SK-N-SH (cell line): Measurements from ENCODE around the gene ATP6V0E1. TPM values are rescaled to one million over a fixed set of nuclear protein-coding genes. Genes with fewer than 3 reads are reported as not detected.
"Not testable (repeated sequence)": the region's sequence is repeated elsewhere in the genome, so short reads cannot be mapped to it uniquely, and the experiment has no call there.

ENCODE experiments used
- CTCF ChIA-PET: fragments of 300-600, 350-600 bp; formaldehyde crosslinking; extraction: SDS; loops from one replicate; lab custom pipeline; 2021; lab: Yijun Ruan, JAX
- POLR2A ChIA-PET: fragments of 350-600 bp; sonication (Branson Sonifier 250); formaldehyde crosslinking; extraction: SDS; loops from one replicate; lab custom pipeline; 2020; ENCODE audit warnings: antibody characterized with exemption, inconsistent platforms; lab: Yijun Ruan, JAX
- DNase-seq: peaks from one replicate; pipeline ENCODE4 v3.0.0; 2012
- H2AFZ ChIP-seq: fragments of 200-600 bp; sonication (generic); 2 replicates; pipeline ENCODE4 v1.8.1; 2016; ENCODE audit warnings: antibody characterized with exemption, mild to moderate bottlenecking, low read depth
- H3F3A ChIP-seq: fragments of 200-600 bp; sonication (generic); replicated peaks from 2 replicates; pipeline ENCODE3; 2016; ENCODE audit warnings: antibody characterized with exemption, mild to moderate bottlenecking; ENCODE audit not compliant: insufficient read depth
- H3K27ac ChIP-seq, 2 experiments: fragments of 200-500 bp in 1 of 2; fragments of 200-600 bp in 1 of 2; sonication (Bioruptor generic) in 1 of 2; sonication (generic), shearing (Covaris generic) in 1 of 2; 2 replicates each; pipeline versions ENCODE4 v1.5.1 to v1.6.1; 2014 to 2016; ENCODE audit warnings: low read depth in 2 of 2, inconsistent platforms in 1 of 2, low read length in 1 of 2, mild to moderate bottlenecking in 1 of 2, mixed read lengths in 1 of 2
- H3K27me3 ChIP-seq: fragments of 200-600 bp; sonication (generic), shearing (Covaris generic); 2 replicates; pipeline ENCODE4 v1.6.1; 2016; ENCODE audit warnings: mixed run types; ENCODE audit not compliant: insufficient read depth
- H3K36me3 ChIP-seq, 2 experiments: fragments of 200-500 bp in 1 of 2; fragments of 200-600 bp in 1 of 2; sonication (Bioruptor generic) in 1 of 2; sonication (generic) in 1 of 2; replicated peaks in 1 of 2; 2 replicates each; pipeline versions ENCODE3 to v1.5.1; 2014 to 2016; ENCODE audit warnings: low read length in 1 of 2, mild to moderate bottlenecking in 1 of 2; ENCODE audit not compliant: insufficient read depth in 2 of 2, control insufficient read depth in 1 of 2
- H3K4me1 ChIP-seq, 2 experiments: fragments of 200-500 bp in 1 of 2; fragments of 200-600 bp in 1 of 2; sonication (Bioruptor generic) in 1 of 2; sonication (generic), shearing (Covaris generic) in 1 of 2; 2 replicates each; pipeline versions ENCODE4 v1.5.1 to v1.6.1; 2014 to 2016; ENCODE audit warnings: low read depth in 1 of 2, low read length in 1 of 2, mixed run types in 1 of 2; ENCODE audit not compliant: insufficient read depth in 2 of 2, control insufficient read depth in 1 of 2
- H3K4me2 ChIP-seq: fragments of 200-600 bp; sonication (generic), shearing (Covaris generic); 2 replicates; pipeline ENCODE4 v1.6.1; 2017; ENCODE audit warnings: mixed run types
- H3K4me3 ChIP-seq, 2 experiments: fragments of 200-500 bp in 1 of 2; fragments of 200-600 bp in 1 of 2; sonication (Bioruptor generic) in 1 of 2; sonication (generic), shearing (Covaris generic) in 1 of 2; 2 replicates each; pipeline versions ENCODE4 v1.5.1 to v1.8.1; 2014 to 2016; ENCODE audit warnings: low read depth in 2 of 2, inconsistent platforms in 1 of 2, low read length in 1 of 2, mild to moderate bottlenecking in 1 of 2, mixed read lengths in 1 of 2, moderate library complexity in 1 of 2
- H3K79me2 ChIP-seq: fragments of 200-600 bp; sonication (generic); 2 replicates; pipeline ENCODE4 v1.8.1; 2017; ENCODE audit warnings: mild to moderate bottlenecking; ENCODE audit not compliant: insufficient read depth
- H3K9ac ChIP-seq: fragments of 200-600 bp; sonication (generic); 2 replicates; pipeline ENCODE4 v1.6.1; 2017; ENCODE audit warnings: mixed run types
- H3K9me2 ChIP-seq: fragments of 200-600 bp; sonication (generic); 2 replicates; pipeline ENCODE4 v1.6.1; 2017; ENCODE audit warnings: mixed run types
- H3K9me3 ChIP-seq: fragments of 200-600 bp; sonication (generic); 2 replicates; pipeline ENCODE4 v1.6.1; 2017; ENCODE audit warnings: mixed run types, mild to moderate bottlenecking, moderate library complexity
- H4K20me1 ChIP-seq: fragments of 200-600 bp; sonication (generic); 2 replicates; pipeline ENCODE4 v1.6.1; 2017; ENCODE audit warnings: mild to moderate bottlenecking, mixed run types; ENCODE audit not compliant: insufficient read depth
- ELF1 ChIP-seq: IDR thresholded peaks from 2 replicates; pipeline ENCODE4 v1.4.0; 2012
- EP300 ChIP-seq, 2 experiments: IDR thresholded peaks; 2 replicates each; pipeline versions ENCODE4 v1.4.0 to v1.6.1; 2012; ENCODE audit warnings: borderline replicate concordance in 1 of 2, low read depth in 1 of 2, low read length in 1 of 2
- FOXM1 ChIP-seq: IDR thresholded peaks from 2 replicates; pipeline ENCODE4 v1.4.0; 2012; ENCODE audit warnings: low read depth, mild to moderate bottlenecking
- JUND ChIP-seq: IDR thresholded peaks from 2 replicates; pipeline ENCODE4 v1.4.0; 2012
- NFIC ChIP-seq: IDR thresholded peaks from 2 replicates; pipeline ENCODE4 v1.4.0; 2012; ENCODE audit warnings: borderline replicate concordance
- RXRA ChIP-seq: IDR thresholded peaks from 2 replicates; pipeline ENCODE4 v1.4.0; 2012; ENCODE audit warnings: low read depth, mild to moderate bottlenecking, borderline replicate concordance
- SIN3A ChIP-seq: IDR thresholded peaks from 2 replicates; pipeline ENCODE4 v1.6.1; 2012; ENCODE audit warnings: low read depth, mild to moderate bottlenecking, low read length, moderate library complexity, borderline replicate concordance
- SMC3 ChIP-seq: IDR thresholded peaks from 2 replicates; pipeline ENCODE4 v1.6.1; 2012; ENCODE audit warnings: low read depth, low read length, improper control_type of control experiment
- TEAD4 ChIP-seq: IDR thresholded peaks from 2 replicates; pipeline ENCODE4 v1.4.0; 2012; ENCODE audit warnings: mild to moderate bottlenecking, borderline replicate concordance; ENCODE audit not compliant: insufficient read depth
- WGBS: methylation state at CpG from one replicate; pipeline ENCODE4 v1.1.6; 2017; ENCODE audit warnings: low lambda C conversion rate; 5-methylcytosine and 5-hydroxymethylcytosine counted together
- polyA plus RNA-seq, 3 experiments: library from polyadenylated mRNA; depleted of rRNA; stranded (reverse); fragments of >200 nt; gene quantifications; 2 replicates each; pipeline ENCODE4 v1.2.3, GENCODE V29; 2012
- TF ChIP-seq, protein P1 (sequence below): IDR thresholded peaks from 2 replicates; pipeline ENCODE4 v1.4.0; 2012; ENCODE audit warnings: low read depth, borderline replicate concordance
- TF ChIP-seq, protein P2 (sequence below): fragments of 150-350 bp; IDR thresholded peaks from 2 replicates; pipeline ENCODE4 v1.6.1; 2017; ENCODE audit warnings: antibody characterized with exemption, low read length, low read depth, borderline replicate concordance
- TF ChIP-seq, protein P3 (sequence below): IDR thresholded peaks from 2 replicates; pipeline ENCODE4; 2012
- TF ChIP-seq, protein P4 (sequence below): IDR thresholded peaks from 2 replicates; pipeline ENCODE4 v1.6.1; 2012; ENCODE audit warnings: mild to moderate bottlenecking, low read depth, low read length, moderate library complexity

Gene ATP6V0E1
- polyA plus RNA-seq, 1 of the 3 experiments (the other 2 are of a cell fraction): 243 TPM

DNA sequence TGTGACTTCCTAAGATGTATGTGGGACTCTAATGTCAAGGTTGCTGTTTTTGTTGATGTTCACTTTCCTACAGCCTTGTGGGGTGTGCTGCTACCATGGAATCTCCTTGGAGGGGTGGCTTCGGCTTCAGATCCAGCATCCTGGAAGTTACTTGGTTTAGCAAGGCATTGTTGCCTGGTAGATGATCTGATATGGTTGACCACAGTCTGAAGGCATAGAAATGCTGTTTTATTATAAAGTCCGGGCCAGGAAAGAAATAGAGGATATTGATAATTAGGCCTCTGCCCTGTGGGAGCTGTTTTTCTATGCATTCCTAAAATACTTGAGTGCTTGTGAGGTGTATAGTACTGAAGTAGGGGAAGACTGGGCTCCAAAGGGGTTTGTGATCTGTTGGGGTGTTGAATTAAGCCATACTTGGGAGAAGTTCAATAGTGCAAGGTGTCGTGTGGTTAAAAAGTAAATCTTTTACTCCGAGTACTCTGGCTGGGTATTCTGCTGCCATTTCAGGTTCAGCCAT, 45.3 kb downstream of the ATP6V0E1 start:
- Histone ChIP-seq H3K27me3 (no peaks in the 10 kb centered on the region), H3K36me3 (peaks cover 0 to 7% of the 10 kb centered on the region in 2 experiments), H3K4me1 (peaks cover 0 to 16% of the 10 kb centered on the region in 2 experiments; a peak in 2 of 4 replicates), H4K20me1 (peaks cover 35% of the 10 kb centered on the region), H3K27ac (peak overlapping the region in 1 of 2 experiments; percentile 18; a peak in 1 of 4 replicates), H3K4me2 (0 out of 2 replicates have a peak overlapping the region, but pooled peaks have one; percentile 29), H3K9ac (no peak overlapping the region), H2AFZ (no peak overlapping the region), H3K9me3 (no peaks in the 10 kb centered on the region), H3K9me2 (no peaks in the 10 kb centered on the region), H3F3A (peaks cover 8% of the 10 kb centered on the region), H3K4me3 (no peak overlapping the region), H3K79me2 (peaks cover 87% of the 10 kb centered on the region)
- TF ChIP-seq NFIC: no peak
- POLR2A ChIA-PET: no interaction called here
- WGBS: 83% methylated on average over 4 of the region's 4 CpGs
- DNase-seq: no peak
- CTCF ChIA-PET: interaction anchor here (1.2 to 1.4 kb wide), 2 partner anchors 11 to 13 kb away, joined by 3 read pairs; no protein-coding TSS in a partner anchor

DNA sequence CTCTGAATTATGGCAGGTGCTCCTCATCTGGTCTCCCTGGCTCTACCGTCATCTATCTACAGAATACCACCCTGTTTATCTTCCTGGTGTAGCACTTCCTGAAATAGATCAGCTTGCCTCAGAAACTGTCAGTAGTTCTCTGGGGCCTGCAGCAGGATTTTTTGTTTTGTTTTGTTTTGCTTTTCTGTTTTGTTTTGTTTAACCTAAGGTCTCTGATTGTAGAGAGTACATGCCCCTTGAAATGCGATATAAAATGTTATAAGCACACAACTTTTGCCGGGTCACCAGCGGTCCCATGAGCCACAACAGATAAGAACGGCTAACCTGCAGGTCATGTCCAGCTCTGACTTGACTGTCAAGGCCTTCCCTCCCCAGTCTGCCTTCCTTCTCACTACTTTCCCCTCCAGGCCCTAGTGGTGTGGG, 45.9 kb downstream of the ATP6V0E1 start:
- H3K27ac ChIP-seq: peak overlapping the region in 1 of 2 experiments; percentile 1; a peak in 1 of 4 replicates
- H3K4me2 ChIP-seq: no peak overlapping the region
- no peaks in the 10 kb centered on the region for H3K27me3 ChIP-seq
- H3K9me2 ChIP-seq: no peaks in the 10 kb centered on the region
- POLR2A ChIA-PET: no interaction called here
- H3K79me2 ChIP-seq: peaks cover 81% of the 10 kb centered on the region
- H2AFZ ChIP-seq: no peak overlapping the region
- H3K9me3 ChIP-seq: no peaks in the 10 kb centered on the region
- H3K36me3 ChIP-seq: peaks cover 0 to 10% of the 10 kb centered on the region in 2 experiments
- no peak overlapping the region for H3K4me3 ChIP-seq
- over 99% methylated on average over 5 of the region's 5 CpGs for WGBS
- H3K9ac ChIP-seq: no peak overlapping the region
- CTCF ChIA-PET: interaction anchor here (1.2 to 1.4 kb wide), 2 partner anchors 11 to 13 kb away, joined by 3 read pairs; no protein-coding TSS in a partner anchor
- H3K4me1 ChIP-seq: peaks cover 0 to 16% of the 10 kb centered on the region in 2 experiments; a peak in 2 of 4 replicates
- peaks cover 12% of the 10 kb centered on the region for H3F3A ChIP-seq
- TF ChIP-seq SIN3A (no peak), FOXM1 (no peak), EP300 (IDR thresholded peaks at IDR 0.05; ENCODE audit: borderline replicate concordance in 1 of 2, low read depth in 1 of 2, low read length in 1 of 2) (no peak), TEAD4 (no peak), JUND (no peak), SMC3 (no peak), NFIC (no peak), RXRA (no peak), ELF1 (no peak)
- TF ChIP-seq, protein P1, sequence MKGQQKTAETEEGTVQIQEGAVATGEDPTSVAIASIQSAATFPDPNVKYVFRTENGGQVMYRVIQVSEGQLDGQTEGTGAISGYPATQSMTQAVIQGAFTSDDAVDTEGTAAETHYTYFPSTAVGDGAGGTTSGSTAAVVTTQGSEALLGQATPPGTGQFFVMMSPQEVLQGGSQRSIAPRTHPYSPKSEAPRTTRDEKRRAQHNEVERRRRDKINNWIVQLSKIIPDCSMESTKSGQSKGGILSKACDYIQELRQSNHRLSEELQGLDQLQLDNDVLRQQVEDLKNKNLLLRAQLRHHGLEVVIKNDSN: no peak
- TF ChIP-seq, protein P2, sequence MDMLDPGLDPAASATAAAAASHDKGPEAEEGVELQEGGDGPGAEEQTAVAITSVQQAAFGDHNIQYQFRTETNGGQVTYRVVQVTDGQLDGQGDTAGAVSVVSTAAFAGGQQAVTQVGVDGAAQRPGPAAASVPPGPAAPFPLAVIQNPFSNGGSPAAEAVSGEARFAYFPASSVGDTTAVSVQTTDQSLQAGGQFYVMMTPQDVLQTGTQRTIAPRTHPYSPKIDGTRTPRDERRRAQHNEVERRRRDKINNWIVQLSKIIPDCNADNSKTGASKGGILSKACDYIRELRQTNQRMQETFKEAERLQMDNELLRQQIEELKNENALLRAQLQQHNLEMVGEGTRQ: no peak
- TF ChIP-seq, protein P3, sequence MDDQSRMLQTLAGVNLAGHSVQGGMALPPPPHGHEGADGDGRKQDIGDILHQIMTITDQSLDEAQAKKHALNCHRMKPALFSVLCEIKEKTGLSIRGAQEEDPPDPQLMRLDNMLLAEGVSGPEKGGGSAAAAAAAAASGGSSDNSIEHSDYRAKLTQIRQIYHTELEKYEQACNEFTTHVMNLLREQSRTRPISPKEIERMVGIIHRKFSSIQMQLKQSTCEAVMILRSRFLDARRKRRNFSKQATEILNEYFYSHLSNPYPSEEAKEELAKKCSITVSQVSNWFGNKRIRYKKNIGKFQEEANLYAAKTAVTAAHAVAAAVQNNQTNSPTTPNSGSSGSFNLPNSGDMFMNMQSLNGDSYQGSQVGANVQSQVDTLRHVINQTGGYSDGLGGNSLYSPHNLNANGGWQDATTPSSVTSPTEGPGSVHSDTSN: no peak
- TF ChIP-seq, protein P4, sequence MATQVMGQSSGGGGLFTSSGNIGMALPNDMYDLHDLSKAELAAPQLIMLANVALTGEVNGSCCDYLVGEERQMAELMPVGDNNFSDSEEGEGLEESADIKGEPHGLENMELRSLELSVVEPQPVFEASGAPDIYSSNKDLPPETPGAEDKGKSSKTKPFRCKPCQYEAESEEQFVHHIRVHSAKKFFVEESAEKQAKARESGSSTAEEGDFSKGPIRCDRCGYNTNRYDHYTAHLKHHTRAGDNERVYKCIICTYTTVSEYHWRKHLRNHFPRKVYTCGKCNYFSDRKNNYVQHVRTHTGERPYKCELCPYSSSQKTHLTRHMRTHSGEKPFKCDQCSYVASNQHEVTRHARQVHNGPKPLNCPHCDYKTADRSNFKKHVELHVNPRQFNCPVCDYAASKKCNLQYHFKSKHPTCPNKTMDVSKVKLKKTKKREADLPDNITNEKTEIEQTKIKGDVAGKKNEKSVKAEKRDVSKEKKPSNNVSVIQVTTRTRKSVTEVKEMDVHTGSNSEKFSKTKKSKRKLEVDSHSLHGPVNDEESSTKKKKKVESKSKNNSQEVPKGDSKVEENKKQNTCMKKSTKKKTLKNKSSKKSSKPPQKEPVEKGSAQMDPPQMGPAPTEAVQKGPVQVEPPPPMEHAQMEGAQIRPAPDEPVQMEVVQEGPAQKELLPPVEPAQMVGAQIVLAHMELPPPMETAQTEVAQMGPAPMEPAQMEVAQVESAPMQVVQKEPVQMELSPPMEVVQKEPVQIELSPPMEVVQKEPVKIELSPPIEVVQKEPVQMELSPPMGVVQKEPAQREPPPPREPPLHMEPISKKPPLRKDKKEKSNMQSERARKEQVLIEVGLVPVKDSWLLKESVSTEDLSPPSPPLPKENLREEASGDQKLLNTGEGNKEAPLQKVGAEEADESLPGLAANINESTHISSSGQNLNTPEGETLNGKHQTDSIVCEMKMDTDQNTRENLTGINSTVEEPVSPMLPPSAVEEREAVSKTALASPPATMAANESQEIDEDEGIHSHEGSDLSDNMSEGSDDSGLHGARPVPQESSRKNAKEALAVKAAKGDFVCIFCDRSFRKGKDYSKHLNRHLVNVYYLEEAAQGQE: no peak
- H4K20me1 ChIP-seq: peaks cover 35% of the 10 kb centered on the region
- DNase-seq: no peak

DNA sequence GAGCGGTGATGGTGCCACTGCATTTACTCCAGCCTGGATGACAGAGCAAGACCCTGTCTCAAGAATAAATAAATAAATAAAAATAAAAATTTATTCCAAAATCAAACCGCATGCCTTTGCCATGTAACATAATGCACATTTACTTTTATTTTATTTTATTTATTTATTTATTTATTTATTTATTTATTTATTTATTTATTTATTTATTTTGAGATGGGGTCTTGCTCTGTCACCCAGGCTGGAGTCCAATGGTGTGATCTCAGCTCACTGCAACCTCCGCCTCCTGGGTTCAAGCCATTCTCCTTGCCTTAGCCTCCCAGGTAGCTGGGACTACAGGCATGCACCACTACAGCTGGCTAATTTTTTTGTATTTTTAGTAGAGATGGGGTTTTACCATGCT, 48.5 kb downstream of the ATP6V0E1 start:
- H3K36me3 ChIP-seq: peaks cover 3 to 11% of the 10 kb centered on the region in 2 experiments
- over 99% methylated on average over 3 of the region's 3 CpGs for WGBS
- H3K27ac ChIP-seq, H3K4me2 ChIP-seq, H3K9ac ChIP-seq, H3K9me2 ChIP-seq, H3K9me3 ChIP-seq, H3K4me3 ChIP-seq, H3K27me3 ChIP-seq, POLR2A ChIA-PET, DNase-seq, H2AFZ ChIP-seq: not testable (repeated sequence)
- CTCF ChIA-PET: interaction anchor here (0.6 kb wide), 1 partner anchor 536 kb away, joined by 3 read pairs; no protein-coding TSS in a partner anchor
- H3K79me2 ChIP-seq: peaks cover 61% of the 10 kb centered on the region
- H3K4me1 ChIP-seq: peaks cover 0 to 24% of the 10 kb centered on the region in 2 experiments; a peak in 2 of 4 replicates
- peaks cover 25% of the 10 kb centered on the region for H4K20me1 ChIP-seq
- peaks cover 23% of the 10 kb centered on the region for H3F3A ChIP-seq
